OCI-LY3 (cell line): ENCODE results near the gene ALDH1B1.

Experiments used
- CTCF ChIP-seq: fragments of 200-600, 300-600 bp; sonication (generic); IDR thresholded peaks from 2 replicates; pipeline ENCODE4 v1.5.1; 2014; ENCODE audit warnings: antibody characterized with exemption, low read length, low read depth
- EZH2phosphoT487 ChIP-seq: fragments of 200-600 bp; shearing (Covaris generic); IDR thresholded peaks from 2 replicates; pipeline ENCODE4 v1.6.1; 2018; ENCODE audit warnings: antibody characterized with exemption, mixed run types, low read depth

- no peak for TF ChIP-seq CTCF
- no peak for TF ChIP-seq EZH2phosphoT487
Measured at GRCh38 chr9:38389313-38389712, 3.2 kb upstream of the ALDH1B1 start.
